OCI-LY7 (cell line): Measurements from ENCODE around the gene ATP11C.

ENCODE experiments used
- CTCF ChIP-seq: fragments of 200-600 bp; sonication (generic); conservative IDR thresholded peaks from 2 replicates; pipeline ENCODE4 v1.5.1; 2014; ENCODE audit warnings: mild to moderate bottlenecking, antibody characterized with exemption, low read length, moderate library complexity, mixed read lengths
- EZH2phosphoT487 ChIP-seq: fragments of 200-600 bp; sonication (generic); IDR thresholded peaks from 2 replicates; pipeline ENCODE4 v1.6.1; 2018; ENCODE audit warnings: low read depth, borderline replicate concordance, mild to moderate bottlenecking, mixed run types, antibody characterized with exemption, low read length, moderate library complexity, mixed read lengths

DNA sequence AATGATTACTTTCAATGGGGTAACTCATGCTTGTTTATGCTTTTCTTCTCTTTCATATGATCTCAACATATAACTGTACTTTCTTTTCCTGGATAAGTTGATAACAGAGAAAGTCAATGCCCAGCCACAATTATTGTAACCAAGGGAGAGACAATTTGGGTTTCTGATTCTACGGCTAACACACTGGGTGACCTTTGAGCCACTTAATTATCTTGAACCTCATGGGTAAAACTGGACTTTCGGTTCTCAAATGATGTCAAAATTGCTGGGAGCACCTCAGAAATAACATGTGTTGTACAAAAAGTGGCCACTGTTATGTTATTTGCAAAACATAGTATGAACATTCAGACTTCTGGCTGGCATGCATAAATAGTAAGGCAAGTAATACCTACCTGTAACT lies 145.3 kb downstream of the ATP11C start:
- no peak for TF ChIP-seq CTCF
- no peak for TF ChIP-seq EZH2phosphoT487
